AG08395 (cell line): ENCODE results near the gene CRY1.
"Not testable (repeated sequence)": the region's sequence is repeated elsewhere in the genome, so short reads cannot be mapped to it uniquely, and the experiment has no call there.

Experiments used
- DNase-seq: peaks from one replicate; pipeline ENCODE4 v3.0.0; 2012; ENCODE audit warnings: mixed read lengths, low spot score

Gene CRY1

DNA sequence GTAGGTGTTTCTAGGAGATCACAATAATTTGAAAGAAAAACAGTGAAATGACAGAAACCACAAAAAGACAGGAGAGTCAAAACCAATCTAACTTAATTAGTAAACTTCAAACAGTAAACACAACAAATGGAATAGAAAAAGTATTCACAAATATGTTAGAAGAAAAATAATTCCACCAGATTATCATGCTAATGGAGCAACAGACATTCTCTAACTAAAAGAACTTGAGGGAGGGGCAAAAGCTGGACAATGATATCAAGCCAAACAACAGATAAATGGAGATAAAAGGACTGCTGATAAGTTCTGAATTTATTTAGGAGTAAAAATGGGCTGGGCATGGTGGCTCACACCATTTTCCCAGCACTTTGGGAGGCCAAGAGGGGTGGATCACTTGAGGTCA is 28.7 kb downstream of the CRY1 start:
- DNase-seq: no peak

DNA sequence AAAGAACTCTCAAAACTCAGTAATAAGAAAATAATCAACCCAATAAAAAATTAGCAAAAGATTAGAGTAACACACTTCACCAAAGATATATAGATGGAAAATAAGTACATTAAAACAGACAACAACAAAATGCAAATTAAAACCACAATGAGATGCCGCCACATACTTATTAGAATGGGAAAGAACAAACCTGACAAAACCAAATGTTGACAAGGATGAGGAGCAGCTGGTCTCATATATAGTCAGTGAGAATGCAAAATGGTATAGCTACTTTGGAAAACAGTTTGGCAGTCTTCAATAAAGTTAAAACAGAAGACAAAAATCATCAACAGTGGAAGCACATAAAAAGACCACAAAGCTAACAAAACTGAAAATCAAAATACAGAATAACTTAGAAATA is 29.1 kb downstream of the CRY1 start:
- no peak for DNase-seq

DNA sequence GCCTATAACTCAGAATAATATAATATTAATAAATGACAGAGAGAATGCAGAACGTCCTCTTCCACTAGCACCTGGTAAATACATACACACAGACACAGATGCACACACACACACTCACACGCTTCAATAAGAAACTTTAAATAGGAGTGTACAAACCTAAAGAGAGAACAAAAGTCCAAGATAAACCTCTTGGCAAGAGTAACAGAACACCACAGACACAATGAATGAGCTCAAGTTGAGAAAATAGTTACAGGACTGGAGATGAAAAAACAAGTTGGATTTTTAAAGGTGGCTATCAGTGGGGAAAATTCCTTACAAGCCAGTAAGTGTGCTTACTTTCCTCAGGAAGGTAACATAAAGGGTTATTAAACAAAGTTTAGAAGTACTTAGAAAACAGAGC is 35.2 kb downstream of the CRY1 start:
- no peak for DNase-seq

DNA sequence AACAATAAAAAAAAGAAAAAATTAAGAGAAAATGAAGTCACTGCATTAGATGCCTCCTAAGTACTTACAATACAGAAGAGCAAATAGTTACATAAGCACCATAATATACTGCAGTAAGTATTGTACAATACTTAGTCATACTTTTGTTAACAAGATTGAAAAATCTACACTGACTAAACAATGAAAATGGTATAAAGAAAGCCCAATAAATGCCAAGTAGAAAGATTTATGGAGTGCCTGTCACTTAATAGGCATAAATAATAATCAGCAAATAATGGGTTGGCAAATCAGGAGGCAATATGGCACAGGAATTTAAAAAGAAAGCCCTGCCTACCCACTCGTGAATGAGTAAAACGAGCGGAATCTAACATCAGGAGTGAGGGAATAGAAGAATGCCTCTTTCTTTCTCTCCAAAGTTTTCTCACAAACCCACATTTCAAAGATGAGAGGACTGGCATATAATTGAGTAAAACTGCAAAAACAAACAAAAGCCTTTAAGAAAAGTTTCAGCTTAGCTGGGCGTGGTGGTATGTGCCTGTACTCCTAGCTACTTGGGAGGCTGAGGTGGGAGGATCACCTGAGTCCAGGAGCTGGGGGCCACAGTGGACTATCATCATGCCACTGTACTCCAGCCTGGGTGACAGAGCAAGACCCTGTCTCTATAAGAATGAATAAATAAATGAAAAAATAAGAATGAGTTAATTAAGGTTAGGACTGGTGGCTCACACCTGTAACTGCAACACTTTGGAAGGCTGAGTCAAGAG is 36.1 kb downstream of the CRY1 start:
- DNase-seq: peak; percentile 26

DNA sequence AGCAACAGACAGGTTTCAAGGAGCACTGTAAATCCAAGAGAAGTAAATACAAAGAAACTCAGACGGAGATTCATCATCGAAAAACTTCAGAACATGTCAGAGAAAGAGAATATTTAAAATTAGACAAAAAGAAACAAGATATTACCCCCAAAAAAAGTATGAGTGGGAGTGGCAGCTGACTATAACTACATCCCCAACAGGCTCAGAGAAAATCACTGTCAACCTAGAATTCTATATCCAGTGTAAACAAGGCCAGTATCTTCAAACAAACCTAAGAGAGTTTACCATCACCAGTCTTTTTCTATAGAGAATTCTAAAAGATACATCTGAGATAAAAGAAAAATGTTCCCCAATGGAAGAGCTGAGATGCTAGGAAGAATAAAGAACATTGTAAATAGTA is 39.6 kb downstream of the CRY1 start:
- DNase-seq: no peak

- DNase-seq: no peak
Measured at GRCh38 chr12:107045186-107045585, 48.2 kb downstream of the CRY1 start.

DNA sequence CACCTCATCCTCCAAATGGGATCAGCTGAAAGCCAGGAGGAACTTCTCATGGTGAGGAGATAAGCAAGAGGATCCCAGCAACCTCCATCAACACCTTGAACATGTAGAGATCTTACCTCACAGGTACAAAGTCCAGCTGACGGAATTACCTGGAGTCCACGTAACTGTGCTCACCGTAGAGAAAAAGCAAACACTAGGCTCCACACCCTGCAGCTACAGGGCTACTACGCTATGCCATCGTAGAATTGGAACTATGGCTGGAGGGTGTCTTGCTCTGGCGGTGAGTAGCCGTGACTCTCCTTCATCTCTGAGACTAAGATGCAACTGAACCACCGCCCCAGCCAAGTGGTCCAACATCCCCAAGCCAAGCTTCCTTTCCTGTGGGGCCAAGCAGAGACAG is 50.5 kb downstream of the CRY1 start:
- no peak for DNase-seq

GRCh38 chr12:107035733-107036132 is 57.6 kb downstream of the CRY1 start:
- DNase-seq: no peak

DNA sequence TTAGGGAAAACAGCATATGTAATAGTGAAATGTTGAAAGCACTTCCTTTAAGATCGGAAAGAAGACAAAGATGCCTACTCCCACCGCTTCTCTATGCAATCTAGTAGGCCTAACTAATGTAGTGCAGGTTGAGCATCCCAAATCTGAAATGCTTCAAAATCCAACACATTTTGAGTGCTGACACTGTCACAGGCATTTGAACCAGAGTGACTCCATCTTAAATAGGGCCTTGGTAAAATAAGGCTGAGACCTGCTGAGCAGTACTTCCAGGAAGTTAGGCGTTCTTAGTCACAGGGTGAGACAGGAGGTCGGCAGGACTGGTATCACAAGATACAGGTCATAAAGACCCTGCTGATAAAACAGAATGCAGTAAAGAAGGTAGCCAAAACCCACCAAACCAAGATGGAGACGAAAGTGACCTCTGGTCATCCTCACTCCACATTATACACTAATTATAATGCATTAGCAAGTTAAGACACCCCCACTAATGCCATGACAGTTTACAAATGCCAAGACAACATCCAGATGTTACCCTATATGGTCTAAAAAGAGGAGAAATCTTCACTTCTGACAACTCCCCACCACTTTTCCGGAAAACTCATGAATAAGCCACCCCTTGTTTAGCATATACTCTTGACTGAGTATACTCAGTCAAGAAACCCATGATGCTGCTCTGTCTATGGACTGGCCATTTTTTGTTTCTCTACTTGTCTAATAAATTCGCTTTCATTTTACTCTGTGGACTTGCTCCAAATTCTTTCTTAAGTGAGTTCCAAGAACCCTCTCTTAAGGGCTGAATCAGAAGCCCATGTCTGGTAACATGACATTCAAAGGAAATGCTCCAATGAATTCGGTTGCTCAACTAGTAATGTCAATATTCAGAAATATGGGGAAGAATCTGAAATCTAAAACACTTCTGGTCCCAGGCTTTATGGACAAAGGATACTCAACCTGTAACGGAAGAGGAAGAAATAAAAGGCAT is 59.3 kb downstream of the CRY1 start:
- no peak for DNase-seq

DNA sequence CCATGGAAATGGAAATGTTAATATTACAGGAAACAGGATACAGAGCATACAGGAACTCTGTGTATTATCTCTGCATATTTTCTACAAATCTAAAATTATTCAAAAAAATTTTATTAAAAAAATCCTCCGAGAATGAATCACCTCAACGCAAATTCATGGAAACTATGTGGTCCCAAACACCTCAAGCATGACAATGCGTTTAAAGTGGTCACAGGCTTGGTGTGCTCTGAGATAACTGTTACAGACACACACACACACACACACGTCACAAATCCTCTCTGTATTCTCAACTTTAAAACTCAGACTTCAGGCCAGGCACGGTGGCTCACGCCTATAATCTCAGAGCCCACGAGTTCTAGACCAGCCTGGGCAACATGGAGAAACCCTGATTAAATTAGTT is 61.1 kb downstream of the CRY1 start:
- no peak for DNase-seq

- no peak for DNase-seq
Measured at GRCh38 chr12:107031061-107031460, 62.3 kb downstream of the CRY1 start.

GRCh38 chr12:107029081-107029480 is 64.3 kb downstream of the CRY1 start:
- DNase-seq: no peak

DNA sequence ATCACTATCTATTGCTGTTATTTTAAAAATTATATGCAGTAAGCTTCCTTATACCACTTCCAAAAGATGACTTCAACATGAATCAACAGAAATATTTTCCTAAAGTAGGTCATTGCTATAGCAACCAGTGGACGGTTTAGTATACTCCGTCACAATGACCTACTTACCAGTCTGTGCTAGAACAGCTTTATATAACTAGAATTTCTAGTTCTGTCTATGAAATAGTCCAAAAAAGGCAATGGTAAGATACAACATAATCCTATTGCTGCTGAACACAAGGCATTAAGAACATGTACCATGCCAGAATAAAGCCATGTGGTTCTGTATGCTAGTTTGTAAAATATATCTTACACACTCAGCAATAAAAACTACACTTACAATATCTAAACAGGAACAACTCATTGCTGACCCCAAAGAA is 65.7 kb downstream of the CRY1 start:
- DNase-seq: peak; percentile 90

- no peak for DNase-seq
Measured at GRCh38 chr12:107026806-107027635, 66.3 kb downstream of the CRY1 start.

DNA sequence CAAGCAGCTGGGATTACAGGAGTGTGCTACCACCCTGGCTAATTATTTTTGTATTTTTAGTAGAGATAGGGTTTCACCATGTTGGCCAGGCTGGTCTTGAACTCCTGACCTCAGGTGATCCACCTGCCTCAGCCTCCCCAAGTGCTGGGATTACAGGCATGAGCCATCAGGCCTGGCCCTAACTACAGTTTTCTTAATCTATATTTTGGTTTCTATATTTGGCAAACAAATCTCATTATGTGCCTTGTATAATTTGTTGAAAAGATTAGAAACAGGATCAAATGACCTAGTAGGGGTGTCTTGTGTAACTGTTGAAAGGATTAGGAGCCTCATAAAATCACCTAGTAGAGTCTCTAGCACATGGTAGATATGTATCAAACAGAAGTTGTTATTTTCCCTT is 67.0 kb downstream of the CRY1 start:
- DNase-seq: not testable (repeated sequence)

GRCh38 chr12:107025671-107026070 is 67.7 kb downstream of the CRY1 start:
- DNase-seq: no peak

GRCh38 chr12:107019546-107019945 is 73.8 kb downstream of the CRY1 start:
- DNase-seq: no peak

DNA sequence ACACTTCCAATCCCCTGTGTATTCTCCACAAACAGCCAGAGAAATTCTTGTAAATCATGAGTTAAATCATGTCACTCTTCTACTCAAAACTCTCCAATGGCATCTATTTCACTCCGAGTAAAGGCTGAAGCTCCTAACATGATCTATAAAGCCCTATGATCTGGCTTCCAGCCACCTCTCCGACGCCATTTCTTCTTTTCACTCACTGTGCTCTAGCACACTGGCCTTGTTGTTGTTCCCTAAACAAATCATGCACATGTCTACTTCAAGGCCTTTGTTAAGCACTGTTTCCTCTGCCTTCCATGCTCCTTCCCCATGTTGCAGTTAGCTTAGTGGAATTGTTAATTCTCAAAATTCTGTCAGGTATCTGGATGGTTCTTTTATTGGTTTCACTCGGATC is 76.3 kb downstream of the CRY1 start:
- DNase-seq: no peak

DNA sequence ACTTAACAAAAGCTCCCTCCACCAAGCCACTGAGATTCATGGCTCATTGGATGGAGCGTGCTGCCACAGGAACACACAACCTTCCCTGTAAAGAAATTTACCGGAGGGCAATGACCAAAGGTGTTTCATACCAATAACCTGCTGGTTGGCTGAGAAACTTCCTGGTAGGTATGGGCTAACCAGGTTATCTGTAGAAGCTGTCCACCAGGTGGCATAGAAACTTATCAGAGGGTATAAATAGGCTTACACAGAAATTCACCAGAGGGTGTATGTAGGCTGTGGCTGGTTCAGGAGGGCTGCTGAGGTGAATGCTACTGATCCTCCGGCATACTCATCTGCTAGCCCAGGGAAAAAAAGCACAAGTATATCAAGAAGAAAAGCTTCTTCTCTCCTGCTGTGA is 79.3 kb downstream of the CRY1 start:
- no peak for DNase-seq

- no peak for DNase-seq
Measured at GRCh38 chr12:107012736-107013425, 80.5 kb downstream of the CRY1 start.

DNA sequence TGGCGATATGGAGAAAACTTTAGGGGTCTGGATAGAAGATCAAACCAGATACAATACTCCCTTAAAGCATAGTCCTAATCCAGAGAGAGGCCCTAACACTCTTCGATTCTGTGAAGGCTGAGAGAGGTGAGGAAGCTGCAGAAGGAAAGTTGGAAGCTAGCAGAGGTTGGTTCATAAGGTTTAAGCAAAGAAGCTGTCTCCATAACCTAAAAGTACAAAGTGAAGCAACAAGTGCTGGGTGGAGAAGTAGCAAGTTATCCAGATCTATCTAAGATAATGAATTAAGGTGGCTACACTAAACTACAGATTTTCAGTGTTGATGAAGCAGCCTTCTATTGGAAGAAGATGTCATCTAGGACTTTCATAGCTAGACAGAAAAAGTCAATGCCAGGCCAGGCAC is 81.8 kb downstream of the CRY1 start:
- no peak for DNase-seq

DNA sequence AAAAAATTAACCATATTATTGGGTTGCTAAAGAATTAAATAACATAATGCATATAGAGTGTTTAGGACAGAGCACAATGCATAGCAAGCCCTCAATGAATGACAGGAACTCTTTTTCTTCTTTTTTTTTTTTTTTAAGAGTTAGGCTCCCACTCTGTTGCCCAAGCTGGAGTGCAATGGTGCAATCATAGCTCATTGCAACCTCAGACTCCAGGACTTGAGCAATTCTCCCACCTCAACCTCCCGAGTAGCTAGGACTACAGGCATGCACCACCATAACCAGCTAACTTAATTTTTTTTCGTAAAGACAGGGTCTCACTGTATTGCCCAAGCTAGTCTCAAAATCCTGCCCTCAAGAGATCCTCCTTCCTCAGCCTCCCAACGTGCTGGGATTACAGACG is 85.9 kb downstream of the CRY1 start:
- no peak for DNase-seq
